HG03097 (cell line): ENCODE results near the gene ENPP7.

Source experiments
- ATAC-seq: cut with Tn5 transposase; IDR thresholded peaks from one replicate; pipeline ENCODE4 v1.9.1; 2021; ENCODE audit not compliant: unreplicated experiment, low FRiP score

Gene ENPP7

GRCh38 chr17:79702550-79703236 lies 28.1 kb upstream of the ENPP7 start:
- no peak for ATAC-seq

- no peak for ATAC-seq
Measured at GRCh38 chr17:79704691-79705090, 26.1 kb upstream of the ENPP7 start.

- ATAC-seq: no peak
Measured at GRCh38 chr17:79705674-79706073, 25.1 kb upstream of the ENPP7 start.

GRCh38 chr17:79706931-79707850 lies 23.6 kb upstream of the ENPP7 start:
- no peak for ATAC-seq

- ATAC-seq: no peak
Measured at GRCh38 chr17:79707931-79708891, 22.5 kb upstream of the ENPP7 start.

GRCh38 chr17:79711715-79712305 lies 18.9 kb upstream of the ENPP7 start:
- ATAC-seq: no peak

GRCh38 chr17:79713391-79713790 lies 17.4 kb upstream of the ENPP7 start:
- ATAC-seq: no peak

GRCh38 chr17:79714176-79715097 lies 16.3 kb upstream of the ENPP7 start:
- no peak for ATAC-seq

GRCh38 chr17:79715098-79715942 lies 15.4 kb upstream of the ENPP7 start:
- no peak for ATAC-seq

GRCh38 chr17:79715943-79716797 lies 14.6 kb upstream of the ENPP7 start:
- no peak for ATAC-seq

GRCh38 chr17:79720705-79721292 lies 9.9 kb upstream of the ENPP7 start:
- no peak for ATAC-seq

- ATAC-seq: no peak
Measured at GRCh38 chr17:79721993-79722671, 8.6 kb upstream of the ENPP7 start.

GRCh38 chr17:79722787-79723186 lies 8.0 kb upstream of the ENPP7 start:
- no peak for ATAC-seq

- no peak for ATAC-seq
Measured at GRCh38 chr17:79728169-79728907, 2.4 kb upstream of the ENPP7 start.

- ATAC-seq: no peak
Measured at GRCh38 chr17:79728908-79729471, 1.8 kb upstream of the ENPP7 start.

GRCh38 chr17:79729761-79730160 lies 982 bp upstream of the ENPP7 start:
- ATAC-seq: no peak
